GM18507 (cell line): Measurements from ENCODE around the gene PCA3.
"Not testable (repeated sequence)": the region's sequence is repeated elsewhere in the genome, so short reads cannot be mapped to it uniquely, and the experiment has no call there.

Experiments used
- DNase-seq: peaks from one replicate; pipeline ENCODE4 v3.0.0; 2011; ENCODE audit warnings: low read depth; ENCODE audit not compliant: insufficient read length; ENCODE audit errors: extremely low spot score
- FAIRE-seq: peaks from 2 replicates; lab custom pipeline; 2011; peaks lifted over from hg19 to GRCh38; lab: Jason Lieb, UNC

Gene PCA3

GRCh38 chr9:76764138-76764537, at the start of gene PCA3:
PCA3 (plus strand) TSS chr9:76764438.
- FAIRE-seq (no peak), DNase-seq (no peak)

GRCh38 chr9:76716085-76716672, 48.1 kb upstream of the PCA3 start:
- DNase-seq, result no peak
- FAIRE-seq, result no peak

- DNase-seq, result no peak
- FAIRE-seq, result no peak
These were observed 47.1 kb upstream of the PCA3 start for GRCh38 chr9:76717176-76717575.

GRCh38 chr9:76717613-76718012, 46.6 kb upstream of the PCA3 start:
- DNase-seq (no peak), FAIRE-seq (no peak)

- FAIRE-seq (no peak), DNase-seq (no peak)
These were observed 46.1 kb upstream of the PCA3 start for GRCh38 chr9:76718166-76718565.

GRCh38 chr9:76720245-76720644, 44.0 kb upstream of the PCA3 start:
- FAIRE-seq (no peak), DNase-seq (no peak)

- FAIRE-seq, result no peak
- DNase-seq, result no peak
These were observed 39.2 kb upstream of the PCA3 start for GRCh38 chr9:76725011-76725546.

GRCh38 chr9:76725885-76726284, 38.4 kb upstream of the PCA3 start:
- DNase-seq (no peak), FAIRE-seq (no peak)

GRCh38 chr9:76729116-76729515, 35.1 kb upstream of the PCA3 start:
- FAIRE-seq (no peak), DNase-seq (no peak)

- DNase-seq (no peak), FAIRE-seq (no peak)
These were observed 34.1 kb upstream of the PCA3 start for GRCh38 chr9:76729980-76730737.

GRCh38 chr9:76730801-76731200, 33.4 kb upstream of the PCA3 start:
- DNase-seq (no peak), FAIRE-seq (no peak)

GRCh38 chr9:76732341-76732958, 31.8 kb upstream of the PCA3 start:
- no peak for FAIRE-seq
- DNase-seq, result no peak

- DNase-seq, result no peak
- FAIRE-seq, result no peak
These were observed 31.1 kb upstream of the PCA3 start for GRCh38 chr9:76733096-76733495.

GRCh38 chr9:76734716-76735115, 29.5 kb upstream of the PCA3 start:
- FAIRE-seq (no peak), DNase-seq (no peak)

GRCh38 chr9:76737154-76737902, 26.9 kb upstream of the PCA3 start:
- no peak for DNase-seq
- no peak for FAIRE-seq

- no peak for DNase-seq
These were observed 25.8 kb upstream of the PCA3 start for GRCh38 chr9:76738402-76738801.

GRCh38 chr9:76741524-76741923, 22.7 kb upstream of the PCA3 start:
- FAIRE-seq, result no peak
- DNase-seq, result no peak

More at GRCh38 chr9:76738402-76738801, 25.8 kb upstream of the PCA3 start:
- no peak for FAIRE-seq

GRCh38 chr9:76742890-76743289, 21.3 kb upstream of the PCA3 start:
- FAIRE-seq, DNase-seq: not testable (repeated sequence)

- DNase-seq, result no peak
- no peak for FAIRE-seq
These were observed 20.3 kb upstream of the PCA3 start for GRCh38 chr9:76743931-76744330.

- FAIRE-seq (no peak), DNase-seq (no peak)
These were observed 19.9 kb upstream of the PCA3 start for GRCh38 chr9:76744336-76744735.
